SK-N-SH (cell line): Measurements from ENCODE around the gene UBTD1.

Experiments
- CHD2 ChIP-seq: fragments of 150-350 bp; IDR thresholded peaks from 2 replicates; pipeline ENCODE4 v1.6.1; 2018; ENCODE audit warnings: low read length; ENCODE audit not compliant: partially characterized antibody
- EP300 ChIP-seq, 2 experiments: IDR thresholded peaks; 2 replicates each; pipeline versions ENCODE4 v1.4.0 to v1.6.1; 2012; ENCODE audit warnings: borderline replicate concordance in 1 of 2, low read depth in 1 of 2, low read length in 1 of 2
- EZH2phosphoT487 ChIP-seq: fragments of 200-600 bp; sonication (generic); IDR thresholded peaks from 2 replicates; pipeline ENCODE4 v1.6.1; 2017; ENCODE audit warnings: low read depth, mixed run types, mild to moderate bottlenecking, antibody characterized with exemption, moderate library complexity, borderline replicate concordance
- FOXJ3 ChIP-seq: sonication (generic); formaldehyde crosslinking; IDR thresholded peaks from 2 replicates; pipeline ENCODE4 v1.5.1; 2020; ENCODE audit warnings: mild to moderate bottlenecking, missing genetic modification reagents
- JUND ChIP-seq: IDR thresholded peaks from 2 replicates; pipeline ENCODE4 v1.4.0; 2012
- REST ChIP-seq: IDR thresholded peaks from 2 replicates; pipeline ENCODE4 v1.6.1; 2012; ENCODE audit warnings: mild to moderate bottlenecking, low read depth, low read length, moderate library complexity
- SMC3 ChIP-seq: IDR thresholded peaks from 2 replicates; pipeline ENCODE4 v1.6.1; 2012; ENCODE audit warnings: low read depth, low read length, improper control_type of control experiment
- YY1 ChIP-seq: IDR thresholded peaks from 2 replicates; pipeline ENCODE4 v1.4.0; 2012; ENCODE audit warnings: low read depth, mild to moderate bottlenecking
- TF ChIP-seq, protein P1 (sequence below): fragments of 200-600 bp; sonication (generic); IDR thresholded peaks from 2 replicates; pipeline ENCODE4 v1.6.1; 2017; ENCODE audit warnings: antibody characterized with exemption, mild to moderate bottlenecking, moderate library complexity
- TF ChIP-seq, protein P2 (sequence below): IDR thresholded peaks from 2 replicates; pipeline ENCODE4 v1.4.0; 2012; ENCODE audit warnings: low read depth
- TF ChIP-seq, protein P3 (sequence below): IDR thresholded peaks from 2 replicates; pipeline ENCODE4 v1.4.0; 2012; ENCODE audit warnings: low read depth, borderline replicate concordance

DNA sequence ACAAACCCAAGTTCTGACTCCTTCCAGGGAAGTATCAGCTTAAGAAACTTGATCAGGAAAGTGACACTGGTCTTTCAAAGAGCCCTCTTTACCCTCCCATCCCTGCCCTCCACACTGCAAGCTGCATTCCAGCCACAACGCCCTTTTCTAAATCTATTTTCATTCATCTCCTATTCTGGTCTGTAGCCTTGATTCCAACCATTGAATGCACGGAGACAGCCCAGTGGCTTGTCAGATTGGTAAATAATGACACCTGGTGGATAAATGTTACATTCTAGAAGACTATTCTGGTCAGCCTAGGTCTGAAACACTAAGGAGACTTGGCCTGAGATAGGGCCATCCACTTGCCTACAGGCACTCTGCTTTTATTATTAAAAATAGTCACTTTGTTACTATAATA is 113.7 kb downstream of the UBTD1 start:
- TF ChIP-seq, protein P1, sequence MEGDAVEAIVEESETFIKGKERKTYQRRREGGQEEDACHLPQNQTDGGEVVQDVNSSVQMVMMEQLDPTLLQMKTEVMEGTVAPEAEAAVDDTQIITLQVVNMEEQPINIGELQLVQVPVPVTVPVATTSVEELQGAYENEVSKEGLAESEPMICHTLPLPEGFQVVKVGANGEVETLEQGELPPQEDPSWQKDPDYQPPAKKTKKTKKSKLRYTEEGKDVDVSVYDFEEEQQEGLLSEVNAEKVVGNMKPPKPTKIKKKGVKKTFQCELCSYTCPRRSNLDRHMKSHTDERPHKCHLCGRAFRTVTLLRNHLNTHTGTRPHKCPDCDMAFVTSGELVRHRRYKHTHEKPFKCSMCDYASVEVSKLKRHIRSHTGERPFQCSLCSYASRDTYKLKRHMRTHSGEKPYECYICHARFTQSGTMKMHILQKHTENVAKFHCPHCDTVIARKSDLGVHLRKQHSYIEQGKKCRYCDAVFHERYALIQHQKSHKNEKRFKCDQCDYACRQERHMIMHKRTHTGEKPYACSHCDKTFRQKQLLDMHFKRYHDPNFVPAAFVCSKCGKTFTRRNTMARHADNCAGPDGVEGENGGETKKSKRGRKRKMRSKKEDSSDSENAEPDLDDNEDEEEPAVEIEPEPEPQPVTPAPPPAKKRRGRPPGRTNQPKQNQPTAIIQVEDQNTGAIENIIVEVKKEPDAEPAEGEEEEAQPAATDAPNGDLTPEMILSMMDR = peak; percentile 68
- TF ChIP-seq REST = no peak
- no peak for TF ChIP-seq EZH2phosphoT487
- TF ChIP-seq SMC3 = peak; percentile 64
- TF ChIP-seq CHD2 = no peak
- TF ChIP-seq, protein P2, sequence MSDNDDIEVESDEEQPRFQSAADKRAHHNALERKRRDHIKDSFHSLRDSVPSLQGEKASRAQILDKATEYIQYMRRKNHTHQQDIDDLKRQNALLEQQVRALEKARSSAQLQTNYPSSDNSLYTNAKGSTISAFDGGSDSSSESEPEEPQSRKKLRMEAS = no peak
- no peak for TF ChIP-seq JUND
- no peak for TF ChIP-seq EP300 (IDR thresholded peaks at IDR 0.05; ENCODE audit: borderline replicate concordance in 1 of 2, low read depth in 1 of 2, low read length in 1 of 2)
- TF ChIP-seq FOXJ3 (CRISPR knock-in tag) = no peak
- TF ChIP-seq, protein P3, sequence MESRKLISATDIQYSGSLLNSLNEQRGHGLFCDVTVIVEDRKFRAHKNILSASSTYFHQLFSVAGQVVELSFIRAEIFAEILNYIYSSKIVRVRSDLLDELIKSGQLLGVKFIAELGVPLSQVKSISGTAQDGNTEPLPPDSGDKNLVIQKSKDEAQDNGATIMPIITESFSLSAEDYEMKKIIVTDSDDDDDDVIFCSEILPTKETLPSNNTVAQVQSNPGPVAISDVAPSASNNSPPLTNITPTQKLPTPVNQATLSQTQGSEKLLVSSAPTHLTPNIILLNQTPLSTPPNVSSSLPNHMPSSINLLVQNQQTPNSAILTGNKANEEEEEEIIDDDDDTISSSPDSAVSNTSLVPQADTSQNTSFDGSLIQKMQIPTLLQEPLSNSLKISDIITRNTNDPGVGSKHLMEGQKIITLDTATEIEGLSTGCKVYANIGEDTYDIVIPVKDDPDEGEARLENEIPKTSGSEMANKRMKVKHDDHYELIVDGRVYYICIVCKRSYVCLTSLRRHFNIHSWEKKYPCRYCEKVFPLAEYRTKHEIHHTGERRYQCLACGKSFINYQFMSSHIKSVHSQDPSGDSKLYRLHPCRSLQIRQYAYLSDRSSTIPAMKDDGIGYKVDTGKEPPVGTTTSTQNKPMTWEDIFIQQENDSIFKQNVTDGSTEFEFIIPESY = no peak
- TF ChIP-seq YY1 = no peak
